Endothelial cell of umbilical vein (primary cell): ENCODE results near the gene OR8G5. TPM values are rescaled to one million over a fixed set of nuclear protein-coding genes. Genes with fewer than 3 reads are reported as not detected.

ENCODE experiments used
- BruUV-seq: library from RNA; stranded (reverse); fragments of 400-500 nt; replicated peaks from 2 replicates; lab custom pipeline; 2021; lab: Mats Ljungman, UMichigan
- CTCF ChIA-PET: fragments of 300-600, 350-600 bp; sonication (Branson Sonifier 250); formaldehyde crosslinking; loops from one replicate; lab custom pipeline; 2021; ENCODE audit warnings: antibody characterized with exemption, inconsistent platforms; lab: Charles Lee
- POLR2A ChIA-PET: fragments of 300-600, 350-600 bp; sonication (Branson Sonifier 250); formaldehyde crosslinking; loops from one replicate; lab custom pipeline; 2021; ENCODE audit warnings: antibody characterized with exemption, inconsistent platforms; lab: Charles Lee
- DNase-seq: peaks from one replicate; pipeline ENCODE4 v3.0.0-alpha.2; 2011; ENCODE audit warnings: low read depth, low spot score
- FAIRE-seq: peaks from 2 replicates; lab custom pipeline; 2011; peaks lifted over from hg19 to GRCh38; lab: Jason Lieb, UNC
- H2AFZ ChIP-seq: 2 replicates; pipeline ENCODE4 v1.6.0; 2012; ENCODE audit warnings: low read depth, low read length, control low read depth, inconsistent platforms
- H3K27ac ChIP-seq: 2 replicates; pipeline ENCODE4 v1.5.1; 2011; ENCODE audit warnings: low read depth, mild to moderate bottlenecking, control low read depth, low read length, moderate library complexity; ENCODE audit not compliant: insufficient read depth
- H3K27me3 ChIP-seq, 2 experiments: 2 replicates each; pipeline versions ENCODE4 v1.6.0 to v1.6.1; 2011; ENCODE audit warnings: low read length in 2 of 2, mixed read lengths in 1 of 2; ENCODE audit not compliant: control insufficient read depth in 2 of 2, insufficient read depth in 2 of 2
- H3K36me3 ChIP-seq, 2 experiments: 2 replicates in 1 of 2; 3 replicates in 1 of 2; pipeline ENCODE4 v1.5.1; 2011; ENCODE audit warnings: low read length in 2 of 2, mild to moderate bottlenecking in 1 of 2, moderate library complexity in 1 of 2; ENCODE audit not compliant: control insufficient read depth in 2 of 2, insufficient read depth in 2 of 2; ENCODE audit errors: extremely low read depth in 1 of 2
- H3K4me1 ChIP-seq: 3 replicates; pipeline ENCODE4 v1.5.1; 2011; ENCODE audit warnings: mild to moderate bottlenecking, low read length; ENCODE audit not compliant: control insufficient read depth, insufficient read depth; ENCODE audit errors: extremely low read depth
- H3K4me2 ChIP-seq: 2 replicates; pipeline ENCODE4 v1.6.1; 2011; ENCODE audit warnings: low read length, control low read depth, mixed read lengths; ENCODE audit not compliant: insufficient read depth
- H3K4me3 ChIP-seq, 3 experiments: fragments of 200-600 bp in 1 of 3; sonication (generic), shearing (Covaris generic) in 1 of 3; replicated peaks in 1 of 3; 2 replicates each; pipeline ENCODE4 v1.5.1; 2011 to 2016; ENCODE audit warnings: control low read depth in 3 of 3, low read length in 3 of 3, mild to moderate bottlenecking in 2 of 3, inconsistent platforms in 1 of 3, low read depth in 1 of 3, moderate library complexity in 1 of 3; ENCODE audit not compliant: insufficient read depth in 1 of 3
- H3K79me2 ChIP-seq: 2 replicates; pipeline ENCODE4 v1.6.0; 2012; ENCODE audit warnings: low read length, inconsistent platforms; ENCODE audit not compliant: control insufficient read depth, insufficient read depth
- H3K9ac ChIP-seq: replicated peaks from 2 replicates; pipeline ENCODE3; 2011; ENCODE audit warnings: low read length, control low read depth; ENCODE audit not compliant: insufficient read depth; ENCODE audit errors: extremely low read depth
- H3K9me1 ChIP-seq: replicated peaks from 3 replicates; pipeline ENCODE4 v1.6.0; 2011; ENCODE audit warnings: mild to moderate bottlenecking, low read length; ENCODE audit not compliant: control insufficient read depth, insufficient read depth; ENCODE audit errors: extremely low read depth
- H3K9me3 ChIP-seq: replicated peaks from 2 replicates; pipeline ENCODE4 v1.5.1; 2012; ENCODE audit warnings: low read length, inconsistent platforms; ENCODE audit not compliant: control insufficient read depth, insufficient read depth
- H4K20me1 ChIP-seq: replicated peaks from 2 replicates; pipeline ENCODE3; 2011; ENCODE audit warnings: mild to moderate bottlenecking, low read length; ENCODE audit not compliant: control insufficient read depth, insufficient read depth; ENCODE audit errors: extremely low read depth
- EZH2 ChIP-seq: IDR thresholded peaks from 2 replicates; pipeline ENCODE4 v1.6.1; 2012; ENCODE audit warnings: borderline replicate concordance, low read depth, mild to moderate bottlenecking, moderate library complexity, low read length, inconsistent platforms; ENCODE audit not compliant: severe bottlenecking
- FOS ChIP-seq: IDR thresholded peaks from 2 replicates; pipeline ENCODE4 v1.6.1; 2011; ENCODE audit warnings: mild to moderate bottlenecking, low read length, moderate library complexity, borderline replicate concordance; ENCODE audit not compliant: insufficient read depth
- GATA2 ChIP-seq: IDR thresholded peaks from 2 replicates; pipeline ENCODE4 v1.7.0; 2011; ENCODE audit warnings: low read depth, mild to moderate bottlenecking, moderate library complexity, mixed read lengths, low read length; ENCODE audit not compliant: insufficient read length, insufficient read depth
- JUN ChIP-seq: IDR thresholded peaks from 2 replicates; pipeline ENCODE4 v1.6.1; 2011; ENCODE audit warnings: borderline replicate concordance, low read depth; ENCODE audit not compliant: insufficient read length, insufficient read depth
- MYC ChIP-seq: IDR thresholded peaks from one replicate; pipeline ENCODE4 v1.6.1; 2011; ENCODE audit warnings: mild to moderate bottlenecking, low read depth, low read length
- POLR2A ChIP-seq: IDR thresholded peaks from 2 replicates; pipeline ENCODE4 v1.6.1; 2012; ENCODE audit warnings: low read depth, mild to moderate bottlenecking, control low read depth, low read length
- POLR2AphosphoS5 ChIP-seq: IDR thresholded peaks from 2 replicates; pipeline ENCODE4 v1.6.1; 2012; ENCODE audit warnings: low read depth, mild to moderate bottlenecking, control low read depth, low read length, moderate library complexity; ENCODE audit not compliant: insufficient read depth
- dilution Hi-C: fragments of 300-500 bp; cut with MboI; formaldehyde crosslinking; loops from one replicate; pipeline ENCODE4 v1.15.0; 2019; ENCODE audit warnings: low sequenced_read_pairs; ENCODE audit not compliant: extremely low pct_ligation_motif_present
- intact Hi-C: fragments of 100-400 bp; cut with micrococcal nuclease; formaldehyde crosslinking; loops from one replicate; pipeline ENCODE4 v1.10.0; 2022
- polyA plus RNA-seq, 4 experiments: library from polyadenylated mRNA; depleted of rRNA in 3 of 4; stranded (reverse) in 3 of 4; unstranded in 1 of 4; fragments of >200 nt; gene quantifications; 2 replicates each; pipeline versions ENCODE4 v1.2.1 to v1.2.3, GENCODE V29; 2011 to 2012; ENCODE audit warnings: missing spikeins in 1 of 4
- total RNA-seq: library from RNA; stranded (reverse); gene quantifications from 2 replicates; pipeline ENCODE4 v1.2.3, GENCODE V29; 2021
- TF ChIP-seq, protein P1 (sequence below), 2 donors: IDR thresholded peaks; 1 replicate in 1 of 2; 2 replicates in 1 of 2; pipeline ENCODE4 v1.5.1; 2011; ENCODE audit warnings: low read length in 2 of 2, mild to moderate bottlenecking in 2 of 2, moderate library complexity in 2 of 2, control low read depth in 1 of 2, inconsistent platforms in 1 of 2, low read depth in 1 of 2; ENCODE audit not compliant: insufficient read depth in 1 of 2; ENCODE audit errors: extremely low read depth in 1 of 2
- TF ChIP-seq, protein P2 (sequence below): IDR thresholded peaks from 2 replicates; pipeline ENCODE4 v1.6.1; 2011; ENCODE audit not compliant: insufficient read depth, insufficient read length

The OR8G5 gene
- total and polyA plus RNA-seq, 2 donors (not counting 3 experiments of a cell fraction or from before 2014, with no cell fraction given), result not detected

DNA sequence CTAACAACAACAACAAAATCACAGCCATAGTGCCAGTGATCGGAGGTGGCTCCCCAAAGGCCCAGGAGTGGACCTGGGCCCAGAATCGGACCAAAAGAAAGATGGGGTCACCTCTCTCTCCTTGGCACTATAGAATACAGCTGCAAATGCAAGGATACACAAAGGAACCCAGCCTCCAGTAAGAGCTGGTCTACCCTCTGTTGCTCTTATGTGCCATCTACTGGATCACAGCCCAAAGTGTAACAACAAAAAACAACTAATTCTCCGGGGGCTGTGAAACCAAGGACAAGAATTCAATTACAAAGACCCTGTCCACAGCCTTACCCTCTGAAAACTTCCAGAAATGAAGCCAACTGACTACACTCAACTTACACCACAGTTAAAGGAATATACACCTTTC is 21.6 kb downstream of the OR8G5 start:
- POLR2A ChIA-PET, result no interaction called here
- no peak for TF ChIP-seq FOS
- TF ChIP-seq, protein P1, sequence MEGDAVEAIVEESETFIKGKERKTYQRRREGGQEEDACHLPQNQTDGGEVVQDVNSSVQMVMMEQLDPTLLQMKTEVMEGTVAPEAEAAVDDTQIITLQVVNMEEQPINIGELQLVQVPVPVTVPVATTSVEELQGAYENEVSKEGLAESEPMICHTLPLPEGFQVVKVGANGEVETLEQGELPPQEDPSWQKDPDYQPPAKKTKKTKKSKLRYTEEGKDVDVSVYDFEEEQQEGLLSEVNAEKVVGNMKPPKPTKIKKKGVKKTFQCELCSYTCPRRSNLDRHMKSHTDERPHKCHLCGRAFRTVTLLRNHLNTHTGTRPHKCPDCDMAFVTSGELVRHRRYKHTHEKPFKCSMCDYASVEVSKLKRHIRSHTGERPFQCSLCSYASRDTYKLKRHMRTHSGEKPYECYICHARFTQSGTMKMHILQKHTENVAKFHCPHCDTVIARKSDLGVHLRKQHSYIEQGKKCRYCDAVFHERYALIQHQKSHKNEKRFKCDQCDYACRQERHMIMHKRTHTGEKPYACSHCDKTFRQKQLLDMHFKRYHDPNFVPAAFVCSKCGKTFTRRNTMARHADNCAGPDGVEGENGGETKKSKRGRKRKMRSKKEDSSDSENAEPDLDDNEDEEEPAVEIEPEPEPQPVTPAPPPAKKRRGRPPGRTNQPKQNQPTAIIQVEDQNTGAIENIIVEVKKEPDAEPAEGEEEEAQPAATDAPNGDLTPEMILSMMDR (IDR thresholded peaks at IDR 0.05; ENCODE audit: extremely low read depth in 1 of 2, insufficient read depth in 1 of 2, low read depth in 1 of 2, low read length in 2 of 2), result peak in 1 of 2 donors; percentile 2
- Histone ChIP-seq H3K9me3 (no peaks in the 10 kb centered on the region), H3K36me3 (no peaks in the 10 kb centered on the region), H2AFZ (no peak overlapping the region), H3K9ac (no peak overlapping the region), H3K4me1 (peaks cover 15% of the 10 kb centered on the region), H3K27me3 (no peaks in the 10 kb centered on the region), H3K4me2 (no peak overlapping the region), H3K79me2 (no peaks in the 10 kb centered on the region), H3K9me1 (no peaks in the 10 kb centered on the region), H3K27ac (no peak overlapping the region), H3K4me3 (no peak overlapping the region), H4K20me1 (no peaks in the 10 kb centered on the region)
- no TSS peak for BruUV-seq
- DNase-seq, result no peak
- CTCF ChIA-PET, result interaction anchor here (1.0 to 1.4 kb wide), 3 partner anchors 164 to 208 kb away, joined by 3 to 16 read pairs (median 3); no protein-coding TSS in a partner anchor
- dilution Hi-C loops (no loop called here), intact Hi-C loops (loop anchor here (2.0 kb wide), 1 partner anchor 207 kb away; no protein-coding TSS in a partner anchor)
- no peak for FAIRE-seq

DNA sequence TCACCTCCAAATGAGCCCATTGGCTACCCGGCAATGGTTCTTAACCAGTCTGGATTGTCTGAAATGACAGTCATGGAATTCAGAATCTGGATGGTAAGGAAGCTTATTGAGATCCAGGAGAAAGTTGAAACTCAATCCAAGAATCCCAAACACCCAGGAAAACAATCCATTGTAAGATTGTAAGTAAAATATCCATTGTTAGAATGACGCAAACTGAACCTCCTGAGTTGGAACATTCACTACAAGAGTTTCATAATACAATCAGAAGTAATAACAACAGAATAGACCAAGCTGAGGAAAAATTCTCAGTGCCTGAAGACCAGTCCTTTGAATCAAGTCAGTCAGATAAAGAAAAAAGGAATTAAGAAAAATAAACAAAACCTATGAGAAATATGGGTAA is 22.1 kb downstream of the OR8G5 start:
- no peaks in the 10 kb centered on the region for H3K27me3 ChIP-seq
- H3K4me3 ChIP-seq, result no peak overlapping the region
- H4K20me1 ChIP-seq, result no peaks in the 10 kb centered on the region
- H3K79me2 ChIP-seq, result no peaks in the 10 kb centered on the region
- intact Hi-C loops (no loop called here), dilution Hi-C loops (no loop called here)
- no peaks in the 10 kb centered on the region for H3K9me3 ChIP-seq
- no peaks in the 10 kb centered on the region for H3K9me1 ChIP-seq
- DNase-seq (no peak), FAIRE-seq (no peak)
- BruUV-seq, result no TSS peak
- ChIA-PET CTCF (interaction anchor here (1.0 to 1.4 kb wide), 3 partner anchors 164 to 209 kb away, joined by 3 to 16 read pairs (median 3); no protein-coding TSS in a partner anchor), POLR2A (no interaction called here)
- no peak overlapping the region for H3K27ac ChIP-seq
- TF ChIP-seq EZH2, result no peak
- TF ChIP-seq, protein P2, sequence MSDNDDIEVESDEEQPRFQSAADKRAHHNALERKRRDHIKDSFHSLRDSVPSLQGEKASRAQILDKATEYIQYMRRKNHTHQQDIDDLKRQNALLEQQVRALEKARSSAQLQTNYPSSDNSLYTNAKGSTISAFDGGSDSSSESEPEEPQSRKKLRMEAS, result no peak
- TF ChIP-seq GATA2, result no peak
- no peak for TF ChIP-seq POLR2AphosphoS5
- TF ChIP-seq, protein P1 (IDR thresholded peaks at IDR 0.05; ENCODE audit: extremely low read depth in 1 of 2, insufficient read depth in 1 of 2, low read depth in 1 of 2, low read length in 2 of 2), result no peak
- no peak for TF ChIP-seq JUN
- no peak for TF ChIP-seq MYC
- TF ChIP-seq POLR2A, result no peak
- TF ChIP-seq FOS, result no peak
- H3K4me1 ChIP-seq, result peaks cover 15% of the 10 kb centered on the region
- H3K36me3 ChIP-seq, result no peaks in the 10 kb centered on the region
- no peak overlapping the region for H3K4me2 ChIP-seq
- H2AFZ ChIP-seq, result no peak overlapping the region
- H3K9ac ChIP-seq, result no peak overlapping the region
